HL-60 (cell line): ENCODE data around the gene SORCS1.

Source experiments
- DNase-seq, 2 experiments: peaks; one replicate each; pipeline ENCODE4 v3.0.0-alpha.2; 2010 to 2020; ENCODE audit warnings: low read depth in 1 of 2, low spot score in 1 of 2
- H3K27ac ChIP-seq: fragments of 250-450 bp; sonication (Bioruptor Pico); replicated peaks from 2 replicates; pipeline ENCODE4 v1.5.1; 2020; ENCODE audit warnings: mild to moderate bottlenecking, moderate library complexity
- H3K27me3 ChIP-seq: fragments of 250-450 bp; sonication (Bioruptor Pico); 2 replicates; pipeline ENCODE4 v1.5.1; 2021; ENCODE audit warnings: mild to moderate bottlenecking, moderate library complexity; ENCODE audit not compliant: insufficient read depth, poor library complexity, severe bottlenecking
- H3K4me3 ChIP-seq: replicated peaks from 2 replicates; pipeline ENCODE4 v1.5.1; 2011; ENCODE audit warnings: mild to moderate bottlenecking, control low read depth, low read length; ENCODE audit not compliant: insufficient read depth
- CTCF ChIP-seq: IDR thresholded peaks from one replicate; pipeline ENCODE4 v1.5.1; 2011; ENCODE audit warnings: low read length, control low read depth, inconsistent platforms; ENCODE audit not compliant: insufficient read depth
- GABPA ChIP-seq: IDR thresholded peaks from 2 replicates; pipeline ENCODE4 v1.6.1; 2012; ENCODE audit warnings: low read depth
- POLR2AphosphoS5 ChIP-seq: IDR thresholded peaks from 2 replicates; pipeline ENCODE4 v1.6.1; 2012; ENCODE audit warnings: low read depth
- REST ChIP-seq: IDR thresholded peaks from 2 replicates; pipeline ENCODE4 v1.6.1; 2012; ENCODE audit warnings: low read depth; ENCODE audit not compliant: insufficient replicate concordance
- SPI1 ChIP-seq: IDR thresholded peaks from 2 replicates; pipeline ENCODE4 v1.6.1; 2012; ENCODE audit warnings: low read depth, mild to moderate bottlenecking, borderline replicate concordance

SORCS1 gene

GRCh38 chr10:106746868-106747267, 417.6 kb downstream of the SORCS1 start:
- Histone ChIP-seq H3K4me3 (no peak overlapping the region), H3K27me3 (no peaks in the 10 kb centered on the region), H3K27ac (no peak overlapping the region)
- TF ChIP-seq SPI1 (no peak), POLR2AphosphoS5 (no peak), CTCF (no peak), REST (no peak), GABPA (no peak)
- DNase-seq, result no peak

GRCh38 chr10:106741006-106741530, 423.4 kb downstream of the SORCS1 start:
- H3K4me3 ChIP-seq, result no peak overlapping the region
- DNase-seq, result no peak
- H3K27me3 ChIP-seq, result no peaks in the 10 kb centered on the region
- TF ChIP-seq REST (no peak), CTCF (no peak), GABPA (no peak), SPI1 (no peak), POLR2AphosphoS5 (no peak)
- no peak overlapping the region for H3K27ac ChIP-seq

- Histone ChIP-seq H3K27me3 (no peaks in the 10 kb centered on the region), H3K4me3 (no peak overlapping the region), H3K27ac (no peak overlapping the region)
- TF ChIP-seq REST (no peak), CTCF (no peak), GABPA (no peak), SPI1 (no peak), POLR2AphosphoS5 (no peak)
- DNase-seq, result no peak
Observed at GRCh38 chr10:106740071-106740470, 424.4 kb downstream of the SORCS1 start.
